NCI-H2171 (cell line): ENCODE data around the gene OR2T8.
A peak's percentile ranks its signal among the peaks of the same experiment; 100 is the strongest.

Experiments
- DNase-seq: peaks from one replicate; lab custom pipeline; 2025; lab: John Stamatoyannopoulos, UW

The OR2T8 gene

GRCh38 chr1:247919952-247920351, at the start of gene OR2T8:
Gene OR2T8, plus strand, starts transcription at chr1:247920252. Its CDS starts 766 bp downstream, at chr1:247921018.
- DNase-seq = no peak

GRCh38 chr1:247883346-247883745, 36.7 kb upstream of the OR2T8 start:
- DNase-seq = no peak

GRCh38 chr1:247884797-247885413, 35.1 kb upstream of the OR2T8 start:
- DNase-seq = no peak

GRCh38 chr1:247895163-247895637, 24.9 kb upstream of the OR2T8 start, which contains the start of gene OR2W3:
Gene OR2W3, plus strand, starts transcription at chr1:247895587. Its CDS starts 0 bp downstream, at chr1:247895587.
- no peak for DNase-seq

- DNase-seq = no peak
These were observed 24.1 kb upstream of the OR2T8 start for GRCh38 chr1:247895976-247896375.

- no peak for DNase-seq
These were observed 15.9 kb upstream of the OR2T8 start for GRCh38 chr1:247904122-247904521.

- DNase-seq = no peak
These were observed 14.9 kb upstream of the OR2T8 start for GRCh38 chr1:247905181-247905580.

- no peak for DNase-seq
These were observed 14.0 kb upstream of the OR2T8 start for GRCh38 chr1:247905910-247906503.

- DNase-seq = no peak
These were observed 13.5 kb upstream of the OR2T8 start for GRCh38 chr1:247906504-247907047.

GRCh38 chr1:247908766-247909165, 11.3 kb upstream of the OR2T8 start:
- DNase-seq = no peak

GRCh38 chr1:247913786-247914185, 6.3 kb upstream of the OR2T8 start:
- no peak for DNase-seq

- no peak for DNase-seq
These were observed 5.0 kb upstream of the OR2T8 start for GRCh38 chr1:247914941-247915662.

GRCh38 chr1:247923941-247924340, 3.9 kb downstream of the OR2T8 start:
- no peak for DNase-seq

- DNase-seq = no peak
These were observed 4.8 kb downstream of the OR2T8 start, which contains the start of gene OR2AJ1 for GRCh38 chr1:247924868-247925267. Gene OR2AJ1, plus strand, starts transcription at chr1:247924889. Its CDS starts 8,880 bp downstream, at chr1:247933769.

- no peak for DNase-seq
These were observed 13.9 kb downstream of the OR2T8 start for GRCh38 chr1:247933989-247934388.

GRCh38 chr1:247935781-247936180, 15.7 kb downstream of the OR2T8 start:
- no peak for DNase-seq

- DNase-seq = no peak
These were observed 16.4 kb downstream of the OR2T8 start for GRCh38 chr1:247936415-247936814.

GRCh38 chr1:247936965-247937734, 17.1 kb downstream of the OR2T8 start:
- DNase-seq = peak; percentile 93

- no peak for DNase-seq
These were observed 22.6 kb downstream of the OR2T8 start for GRCh38 chr1:247942624-247943023.

- DNase-seq = no peak
These were observed 28.5 kb downstream of the OR2T8 start, which contains the start of gene OR2L8 for GRCh38 chr1:247948558-247948957. Gene OR2L8, plus strand, starts transcription at chr1:247948858. Its CDS starts 0 bp downstream, at chr1:247948858.

- no peak for DNase-seq
These were observed 33.4 kb downstream of the OR2T8 start for GRCh38 chr1:247953408-247953807.

GRCh38 chr1:247961791-247962190, 41.7 kb downstream of the OR2T8 start:
- no peak for DNase-seq
